GM10266 (cell line): Measurements from ENCODE around the gene HNRNPUL1.
A peak's percentile ranks its signal among the peaks of the same experiment; 100 is the strongest.

ENCODE experiments used
- DNase-seq: peaks from one replicate; pipeline ENCODE4 v3.0.0; 2012; ENCODE audit errors: extremely low spot score
- TF ChIP-seq, protein P1 (sequence below): IDR thresholded peaks from 2 replicates; pipeline ENCODE4 v1.5.1; 2012; ENCODE audit warnings: mild to moderate bottlenecking, low read depth; ENCODE audit not compliant: control insufficient read depth, insufficient read depth; ENCODE audit errors: missing control alignments

Gene HNRNPUL1

DNA sequence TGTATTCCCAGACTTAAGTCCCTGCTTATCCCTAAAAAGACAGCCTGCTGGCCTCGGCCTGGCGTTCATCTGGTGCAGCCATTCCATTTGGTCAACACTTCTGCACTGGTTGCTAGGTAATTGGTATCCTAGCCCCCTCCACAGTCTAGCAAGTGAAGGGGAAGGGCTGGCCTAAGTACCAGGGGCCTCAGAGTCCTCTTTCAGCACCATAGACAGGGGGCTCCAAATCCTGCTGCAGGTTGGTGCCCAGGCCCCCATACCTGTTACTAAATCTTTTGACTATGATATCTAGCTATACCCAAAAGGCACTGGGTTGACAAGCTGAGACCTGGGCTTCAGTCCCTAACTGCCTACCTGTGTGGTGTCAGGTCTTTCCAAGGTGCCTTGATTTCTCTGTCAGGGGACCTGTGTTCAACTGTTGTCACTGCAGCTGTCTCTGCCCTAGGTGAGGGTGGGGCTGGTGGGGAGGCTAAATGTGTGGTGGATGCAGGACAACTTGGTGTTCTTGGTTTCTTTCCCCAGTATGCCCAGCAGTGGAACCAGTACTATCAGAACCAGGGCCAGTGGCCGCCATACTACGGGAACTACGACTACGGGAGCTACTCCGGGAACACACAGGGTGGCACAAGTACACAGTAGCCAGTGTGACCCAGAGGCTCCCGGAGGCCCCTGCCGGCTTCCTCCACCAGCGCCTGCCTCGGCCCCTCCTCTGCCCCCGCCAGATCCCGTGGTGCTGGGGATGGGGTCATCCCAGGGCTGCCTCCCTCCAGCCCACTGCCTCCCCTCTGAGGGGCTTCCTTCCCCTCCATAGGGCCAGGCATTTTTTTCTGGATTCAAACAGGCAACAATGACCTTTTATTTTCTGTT lies 42.0 kb downstream of the HNRNPUL1 start:
- TF ChIP-seq, protein P1, sequence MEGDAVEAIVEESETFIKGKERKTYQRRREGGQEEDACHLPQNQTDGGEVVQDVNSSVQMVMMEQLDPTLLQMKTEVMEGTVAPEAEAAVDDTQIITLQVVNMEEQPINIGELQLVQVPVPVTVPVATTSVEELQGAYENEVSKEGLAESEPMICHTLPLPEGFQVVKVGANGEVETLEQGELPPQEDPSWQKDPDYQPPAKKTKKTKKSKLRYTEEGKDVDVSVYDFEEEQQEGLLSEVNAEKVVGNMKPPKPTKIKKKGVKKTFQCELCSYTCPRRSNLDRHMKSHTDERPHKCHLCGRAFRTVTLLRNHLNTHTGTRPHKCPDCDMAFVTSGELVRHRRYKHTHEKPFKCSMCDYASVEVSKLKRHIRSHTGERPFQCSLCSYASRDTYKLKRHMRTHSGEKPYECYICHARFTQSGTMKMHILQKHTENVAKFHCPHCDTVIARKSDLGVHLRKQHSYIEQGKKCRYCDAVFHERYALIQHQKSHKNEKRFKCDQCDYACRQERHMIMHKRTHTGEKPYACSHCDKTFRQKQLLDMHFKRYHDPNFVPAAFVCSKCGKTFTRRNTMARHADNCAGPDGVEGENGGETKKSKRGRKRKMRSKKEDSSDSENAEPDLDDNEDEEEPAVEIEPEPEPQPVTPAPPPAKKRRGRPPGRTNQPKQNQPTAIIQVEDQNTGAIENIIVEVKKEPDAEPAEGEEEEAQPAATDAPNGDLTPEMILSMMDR: no peak
- DNase-seq: no peak

- TF ChIP-seq, protein P1: no peak
- DNase-seq: no peak
Measured at GRCh38 chr19:41307090-41307875, 43.1 kb downstream of the HNRNPUL1 start.

DNA sequence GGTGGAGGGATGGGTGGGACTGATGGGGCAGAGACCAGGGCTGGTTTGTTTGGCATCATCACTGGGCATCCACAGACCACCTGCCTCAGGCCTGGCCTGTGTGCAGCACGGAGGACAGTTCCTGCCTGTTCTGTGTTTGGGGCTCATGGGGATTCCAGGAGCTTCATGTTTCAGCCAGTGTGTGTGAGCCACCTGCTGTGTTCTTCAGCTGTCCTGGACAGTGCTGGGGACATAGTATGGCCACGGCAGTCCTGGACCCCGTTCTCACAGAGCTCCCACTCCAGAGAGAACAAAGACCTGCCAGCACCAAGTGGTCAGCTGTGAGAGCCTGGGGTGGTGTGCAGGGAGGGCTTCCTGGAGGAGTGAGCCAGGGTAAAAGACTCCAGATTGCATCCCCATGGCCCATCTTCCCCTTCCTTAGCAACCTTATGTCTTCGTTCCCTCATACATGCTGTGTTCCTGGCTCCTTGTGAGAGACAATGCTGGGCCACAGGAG lies 43.8 kb downstream of the HNRNPUL1 start:
- DNase-seq: peak; percentile 26
- TF ChIP-seq, protein P1: no peak

DNA sequence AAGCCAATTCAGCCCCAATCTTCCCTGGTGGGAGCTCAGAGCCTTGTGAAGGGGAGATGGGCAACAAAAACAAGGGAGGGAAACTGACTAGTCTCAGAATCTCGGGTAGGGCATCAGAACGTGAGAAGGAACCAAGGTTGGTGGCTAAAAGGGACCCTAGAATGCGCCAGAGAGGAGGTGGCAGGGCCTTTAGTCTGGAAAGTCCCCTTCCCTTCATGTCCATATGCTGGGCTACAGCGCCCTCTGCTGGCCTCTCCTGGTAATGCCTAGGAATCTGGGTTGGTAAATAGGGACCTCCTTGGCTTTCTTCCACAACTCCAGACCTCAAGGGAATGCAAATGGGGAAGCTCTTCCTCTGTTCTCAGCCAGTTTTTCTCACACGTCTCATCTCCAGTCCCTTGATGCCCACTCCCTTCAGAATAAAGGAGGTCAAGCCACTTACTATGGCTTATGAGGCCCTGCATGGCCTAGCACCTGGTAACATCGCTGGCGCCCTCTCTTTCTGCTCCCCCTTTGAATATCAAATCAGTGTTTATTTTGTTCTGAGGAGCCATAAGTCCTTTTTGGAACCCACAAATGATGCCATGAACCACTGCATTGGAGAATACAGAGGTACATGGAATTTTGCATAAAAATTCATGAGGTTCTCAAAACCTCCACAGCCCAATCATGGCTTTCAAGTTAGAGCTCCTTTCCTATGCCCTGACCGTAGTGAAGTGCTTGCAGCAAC lies 44.4 kb downstream of the HNRNPUL1 start:
- TF ChIP-seq, protein P1: peak; percentile 99
- peak; percentile 84 for DNase-seq

DNA sequence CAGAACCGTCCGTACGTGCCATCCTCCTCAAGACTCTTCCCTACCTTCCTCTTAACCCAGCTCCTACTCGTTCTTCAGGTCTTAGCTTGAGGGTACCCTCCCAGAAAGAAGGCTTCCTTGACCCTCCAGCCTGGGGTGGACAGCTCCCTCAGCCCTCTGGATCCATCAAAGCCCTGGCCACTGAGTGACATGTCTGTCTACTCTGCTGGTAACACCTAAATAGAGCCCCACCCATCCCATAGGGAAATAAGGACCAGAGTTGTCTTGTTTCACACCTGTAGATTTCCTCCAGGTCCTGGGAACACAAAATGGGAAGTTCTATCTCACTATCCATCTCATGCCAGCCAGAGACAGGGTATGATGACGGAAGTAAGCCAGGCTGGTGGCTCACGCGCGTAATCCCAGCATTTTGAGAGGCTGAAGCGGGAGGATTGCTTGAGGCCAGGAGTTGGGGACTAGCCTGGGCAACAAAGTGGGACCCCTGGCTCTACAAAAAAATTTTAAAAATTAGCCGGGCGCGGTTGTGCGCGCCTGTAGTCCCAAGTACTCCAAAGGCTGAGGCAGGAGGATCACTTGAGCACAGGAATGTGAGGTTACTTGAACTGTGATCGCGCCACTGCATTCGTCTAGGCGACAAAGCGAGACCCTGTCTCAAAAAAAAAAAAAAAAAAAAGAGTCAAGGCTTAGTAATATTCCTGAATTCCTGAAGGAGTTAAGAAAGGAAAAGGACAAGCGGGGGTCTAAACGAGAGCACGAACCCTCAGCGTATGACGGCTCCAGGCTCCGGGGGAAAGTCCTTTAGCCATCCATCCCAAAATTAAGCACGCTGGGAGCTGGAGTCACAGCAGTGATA lies 45.2 kb downstream of the HNRNPUL1 start:
- DNase-seq: no peak
- TF ChIP-seq, protein P1: no peak
